D721Med (cell line): ENCODE measurements around the gene ETFRF1.

Experiments used
- DNase-seq: peaks from one replicate; pipeline ENCODE4 v3.0.0; 2011; ENCODE audit warnings: low spot score; ENCODE audit not compliant: insufficient read length
- FAIRE-seq: peaks from 2 replicates; lab custom pipeline; 2011; peaks lifted over from hg19 to GRCh38; lab: Jason Lieb, UNC
- TF ChIP-seq, protein P1 (sequence below): IDR thresholded peaks from 2 replicates; pipeline ENCODE4 v1.5.1; 2012; ENCODE audit warnings: mild to moderate bottlenecking, control low read depth; ENCODE audit not compliant: insufficient read depth; ENCODE audit errors: missing control alignments

ETFRF1 gene

DNA sequence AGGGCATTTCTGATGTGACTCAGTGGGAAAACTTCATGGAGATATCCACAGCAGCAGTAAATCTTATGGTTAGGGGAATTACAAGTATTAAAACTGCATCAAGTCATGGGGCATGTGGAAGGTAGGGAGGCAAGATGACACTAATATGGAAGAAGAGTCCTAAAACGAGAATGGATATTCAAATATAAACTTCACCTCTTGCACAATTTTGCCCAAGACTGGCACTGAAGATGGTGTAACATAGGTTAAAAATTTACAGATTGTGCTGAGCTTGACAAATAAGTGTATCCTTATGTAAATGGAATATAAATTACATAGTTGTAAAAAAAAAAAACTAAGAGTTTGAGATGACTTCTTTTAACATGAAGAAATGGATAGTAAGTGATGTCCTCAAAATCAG, 12.8 kb downstream of the ETFRF1 start:
- peak; percentile 32 for FAIRE-seq
- TF ChIP-seq, protein P1, sequence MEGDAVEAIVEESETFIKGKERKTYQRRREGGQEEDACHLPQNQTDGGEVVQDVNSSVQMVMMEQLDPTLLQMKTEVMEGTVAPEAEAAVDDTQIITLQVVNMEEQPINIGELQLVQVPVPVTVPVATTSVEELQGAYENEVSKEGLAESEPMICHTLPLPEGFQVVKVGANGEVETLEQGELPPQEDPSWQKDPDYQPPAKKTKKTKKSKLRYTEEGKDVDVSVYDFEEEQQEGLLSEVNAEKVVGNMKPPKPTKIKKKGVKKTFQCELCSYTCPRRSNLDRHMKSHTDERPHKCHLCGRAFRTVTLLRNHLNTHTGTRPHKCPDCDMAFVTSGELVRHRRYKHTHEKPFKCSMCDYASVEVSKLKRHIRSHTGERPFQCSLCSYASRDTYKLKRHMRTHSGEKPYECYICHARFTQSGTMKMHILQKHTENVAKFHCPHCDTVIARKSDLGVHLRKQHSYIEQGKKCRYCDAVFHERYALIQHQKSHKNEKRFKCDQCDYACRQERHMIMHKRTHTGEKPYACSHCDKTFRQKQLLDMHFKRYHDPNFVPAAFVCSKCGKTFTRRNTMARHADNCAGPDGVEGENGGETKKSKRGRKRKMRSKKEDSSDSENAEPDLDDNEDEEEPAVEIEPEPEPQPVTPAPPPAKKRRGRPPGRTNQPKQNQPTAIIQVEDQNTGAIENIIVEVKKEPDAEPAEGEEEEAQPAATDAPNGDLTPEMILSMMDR: no peak
- no peak for DNase-seq

DNA sequence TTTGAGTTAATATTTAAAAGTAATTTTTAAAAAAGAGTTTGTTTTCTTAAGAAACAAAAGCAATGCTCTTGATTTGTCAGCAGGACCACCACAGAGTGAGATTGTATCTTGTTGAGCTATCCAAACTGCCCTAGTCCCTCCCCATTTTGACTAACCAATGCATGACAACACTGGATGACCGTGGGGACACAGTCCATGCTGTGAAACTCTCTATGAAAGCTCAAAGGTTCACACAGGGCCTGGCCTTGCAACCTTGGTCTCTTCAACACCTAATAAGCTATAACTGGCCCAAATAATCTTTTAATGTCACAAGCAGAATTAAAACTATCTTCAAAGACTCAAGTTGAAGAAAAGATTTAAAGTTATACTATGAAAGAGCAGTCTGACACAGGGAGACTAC, 13.5 kb downstream of the ETFRF1 start:
- DNase-seq (no peak), FAIRE-seq (no peak)
- TF ChIP-seq, protein P1: no peak

DNA sequence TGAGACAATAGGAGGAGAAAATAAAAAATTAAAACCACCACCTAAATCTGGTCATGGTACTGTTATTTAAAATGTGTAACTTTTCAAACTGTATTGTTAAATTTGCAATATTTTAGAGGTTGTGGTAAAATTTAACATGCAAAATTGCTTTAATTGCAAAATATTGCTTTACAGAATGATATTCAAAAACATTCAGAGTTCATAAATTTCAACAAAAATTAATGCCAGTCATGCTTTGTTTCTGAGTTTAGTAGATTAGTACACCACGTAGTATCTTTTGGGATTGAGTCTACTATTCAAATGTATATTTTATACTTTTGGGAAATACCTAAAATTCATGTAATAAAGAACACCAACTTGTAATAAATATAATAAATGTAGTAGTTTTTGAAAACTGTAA, 18.3 kb downstream of the ETFRF1 start:
- FAIRE-seq (no peak), DNase-seq (no peak)
- TF ChIP-seq, protein P1: no peak

DNA sequence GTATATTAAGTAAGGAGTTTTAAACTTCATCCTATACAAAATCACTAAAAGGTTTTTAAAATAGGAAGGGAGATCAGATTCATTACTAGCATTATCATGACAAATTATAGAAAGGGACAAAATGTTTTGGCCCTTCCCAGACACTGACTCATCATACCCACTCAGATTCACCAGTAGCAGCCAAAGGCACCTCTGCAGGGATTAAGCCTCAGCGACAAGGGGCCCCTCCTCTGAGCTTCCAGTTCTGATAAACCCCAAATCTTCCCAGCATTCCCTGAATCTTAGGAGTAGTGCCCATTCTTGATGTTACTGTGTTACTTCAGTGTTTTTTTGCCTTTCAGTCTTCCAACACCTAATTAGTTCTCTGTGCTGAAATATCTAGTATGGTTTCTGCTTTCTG, 41.2 kb downstream of the ETFRF1 start:
- FAIRE-seq: no peak
- no peak for DNase-seq
- TF ChIP-seq, protein P1: no peak

DNA sequence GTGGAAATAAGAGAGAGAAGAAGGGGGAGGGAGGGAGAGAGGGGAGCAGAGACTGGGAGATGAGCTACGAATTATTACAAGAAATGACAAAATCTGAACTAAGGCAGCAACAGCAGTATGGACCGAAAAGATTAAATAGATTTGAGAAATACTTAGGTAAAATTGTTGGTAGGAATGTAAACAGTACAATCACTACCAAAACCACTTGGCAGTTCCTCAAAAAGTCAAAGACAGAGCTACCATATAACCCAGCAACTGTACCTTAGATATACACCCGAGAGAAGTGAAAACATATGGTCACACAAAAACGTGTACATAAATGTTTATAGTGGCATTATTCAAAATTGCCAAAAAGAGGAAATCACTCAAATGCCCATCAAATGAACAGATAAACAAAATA, 41.6 kb downstream of the ETFRF1 start:
- TF ChIP-seq, protein P1: no peak
- DNase-seq: no peak
- no peak for FAIRE-seq

DNA sequence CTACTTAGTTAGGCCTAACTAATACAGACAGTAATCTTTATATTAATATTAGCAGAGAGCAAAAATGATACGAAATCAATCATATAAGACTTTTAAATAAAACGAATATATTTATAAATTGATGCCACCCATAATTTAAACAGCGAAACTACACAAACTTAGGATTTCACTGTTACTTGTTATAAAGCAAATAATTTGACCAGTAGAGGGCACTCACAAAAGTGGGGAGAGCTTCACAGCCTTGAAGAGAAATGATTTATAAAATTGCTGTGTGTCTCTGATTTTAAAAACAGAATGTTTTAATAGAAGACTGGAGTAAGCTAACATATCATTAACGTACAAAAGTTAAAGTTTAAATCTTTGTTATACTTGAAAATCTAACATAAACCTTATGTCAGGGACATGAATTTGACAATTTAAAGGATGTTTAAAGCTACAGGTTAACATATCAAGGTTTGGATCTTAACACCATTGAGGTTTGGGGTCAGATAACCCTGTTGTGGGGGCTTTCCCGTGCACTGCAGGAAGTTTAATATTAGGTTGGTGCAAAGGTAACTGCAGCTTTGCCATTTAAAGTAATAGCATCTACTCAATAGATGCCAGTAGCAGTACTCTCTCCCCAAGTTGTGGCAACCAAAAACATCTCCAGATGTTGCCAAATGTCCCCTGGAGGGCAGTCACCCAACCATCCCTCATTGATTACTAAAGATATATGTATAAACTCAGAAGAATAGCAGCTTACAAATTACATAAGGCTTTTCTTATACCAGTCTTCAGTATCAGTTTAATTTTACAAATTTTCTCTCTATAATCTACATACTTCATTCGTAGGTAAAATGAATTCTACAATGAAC, 46.4 kb downstream of the ETFRF1 start:
- DNase-seq: no peak
- TF ChIP-seq, protein P1: peak; percentile 66
- no peak for FAIRE-seq

DNA sequence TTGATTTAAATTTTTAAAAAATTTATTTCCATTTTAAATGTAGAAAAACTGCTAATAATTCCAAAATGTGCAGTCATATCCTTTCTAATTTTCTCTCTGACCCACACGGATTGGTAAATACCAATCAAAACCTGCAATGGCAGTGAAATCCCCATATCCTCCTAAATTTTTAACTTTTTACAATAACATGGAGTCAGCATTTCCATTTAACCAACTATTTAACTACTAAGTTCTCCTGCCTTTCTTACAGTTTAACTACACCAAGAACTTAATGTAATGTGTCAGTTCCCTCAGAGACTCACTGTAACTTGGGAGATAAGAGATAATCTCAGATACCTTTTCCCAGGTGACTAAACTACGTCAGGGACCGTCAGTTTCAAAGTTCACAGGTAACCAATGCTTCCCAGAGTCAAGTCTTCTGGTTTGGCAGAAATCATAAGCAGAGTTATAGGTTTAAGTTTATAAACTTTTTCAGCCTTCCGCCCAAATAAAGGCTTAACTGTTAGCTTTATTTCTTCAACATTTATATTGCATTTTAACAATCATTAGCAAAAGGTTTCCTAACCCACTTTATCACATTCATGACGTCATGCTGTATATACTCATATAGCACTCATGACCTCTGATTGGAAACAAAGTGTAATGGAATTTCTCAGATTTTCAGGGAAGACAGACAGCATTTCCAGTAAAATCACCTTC, 48.1 kb downstream of the ETFRF1 start:
- FAIRE-seq (no peak), DNase-seq (no peak)
- TF ChIP-seq, protein P1: no peak
